ENCODE results near the gene SPNS2.

The SPNS2 gene

GRCh38 chr17:4503283-4504025, 4.8 kb downstream of the SPNS2 start:
- no peak for DNase-seq (ENCODE audit: low read depth)

- DNase-seq (ENCODE audit: low read depth): no peak
Measured at GRCh38 chr17:4504188-4504587, 5.5 kb downstream of the SPNS2 start.

- DNase-seq (ENCODE audit: low read depth): no peak
Measured at GRCh38 chr17:4505187-4505586, 6.5 kb downstream of the SPNS2 start.

GRCh38 chr17:4506175-4506813, 7.6 kb downstream of the SPNS2 start:
- no peak for DNase-seq (ENCODE audit: low read depth)

- DNase-seq (ENCODE audit: low read depth): no peak
Measured at GRCh38 chr17:4506892-4507291, 8.2 kb downstream of the SPNS2 start.

GRCh38 chr17:4507361-4508111, 8.9 kb downstream of the SPNS2 start:
- DNase-seq (ENCODE audit: low read depth): no peak

GRCh38 chr17:4508207-4508606, 9.5 kb downstream of the SPNS2 start:
- DNase-seq (ENCODE audit: low read depth): no peak

GRCh38 chr17:4509401-4509800, 10.7 kb downstream of the SPNS2 start:
- no peak for DNase-seq (ENCODE audit: low read depth)

GRCh38 chr17:4509923-4510617, 11.4 kb downstream of the SPNS2 start:
- DNase-seq (ENCODE audit: low read depth): no peak

GRCh38 chr17:4510618-4510941, 11.9 kb downstream of the SPNS2 start:
- DNase-seq (ENCODE audit: low read depth): no peak

- no peak for DNase-seq (ENCODE audit: low read depth)
Measured at GRCh38 chr17:4511199-4511932, 12.7 kb downstream of the SPNS2 start.

- no peak for DNase-seq (ENCODE audit: low read depth)
Measured at GRCh38 chr17:4512156-4513112, 13.8 kb downstream of the SPNS2 start.

- no peak for DNase-seq (ENCODE audit: low read depth)
Measured at GRCh38 chr17:4513113-4514032, 14.7 kb downstream of the SPNS2 start.

- DNase-seq (ENCODE audit: low read depth): no peak
Measured at GRCh38 chr17:4514206-4514605, 15.5 kb downstream of the SPNS2 start.

GRCh38 chr17:4514779-4515178, 16.1 kb downstream of the SPNS2 start:
- no peak for DNase-seq (ENCODE audit: low read depth)

GRCh38 chr17:4515501-4515900, 16.8 kb downstream of the SPNS2 start:
- DNase-seq (ENCODE audit: low read depth): no peak

GRCh38 chr17:4516735-4517134, 18.1 kb downstream of the SPNS2 start:
- no peak for DNase-seq (ENCODE audit: low read depth)

GRCh38 chr17:4518901-4519300, 20.2 kb downstream of the SPNS2 start:
- no peak for DNase-seq (ENCODE audit: low read depth)

- DNase-seq (ENCODE audit: low read depth): no peak
Measured at GRCh38 chr17:4519361-4519788, 20.7 kb downstream of the SPNS2 start.
